ENCODE results near the gene PHTF2.

Gene PHTF2

GRCh38 chr7:77796109-77796508 lies 2.5 kb upstream of the PHTF2 start:
- DNase-seq: no peak

GRCh38 chr7:77796960-77797359 lies 1.6 kb upstream of the PHTF2 start:
- no peak for DNase-seq

DNA sequence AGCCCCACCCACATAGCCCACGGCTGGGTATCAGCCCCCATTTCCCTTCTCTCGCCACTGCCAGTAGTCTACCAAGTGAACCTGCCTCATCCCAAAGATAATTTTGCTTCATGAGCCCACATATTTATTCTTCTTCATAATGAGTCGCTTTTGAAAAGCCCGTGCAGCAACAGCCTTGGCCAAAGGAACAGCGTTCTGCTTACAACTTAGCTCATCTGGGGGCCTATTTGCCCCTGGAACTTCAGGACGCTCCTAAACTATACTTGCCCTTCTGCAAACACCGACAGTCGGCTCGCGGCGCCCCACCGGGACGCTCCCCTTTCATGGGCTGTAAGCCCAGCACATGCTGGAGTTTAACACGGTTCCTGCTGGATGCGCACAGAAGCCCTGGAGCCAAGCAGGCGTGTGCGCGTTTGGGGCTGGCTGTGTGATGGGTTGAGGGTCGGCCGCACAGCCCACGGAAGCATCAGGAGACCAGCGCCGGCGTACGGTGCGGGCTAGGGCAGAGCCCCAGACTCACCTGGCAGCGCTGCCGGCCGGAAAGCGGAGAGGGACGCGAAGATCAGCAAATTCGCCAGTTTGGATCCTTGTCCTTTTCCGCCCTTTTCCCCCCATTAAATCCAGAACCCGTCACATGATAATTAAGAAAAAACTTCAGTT lies 709 bp upstream of the PHTF2 start:
- DNase-seq: no peak

- no peak for DNase-seq
These were observed 748 bp downstream of the PHTF2 start for GRCh38 chr7:77799078-77799964.

DNA sequence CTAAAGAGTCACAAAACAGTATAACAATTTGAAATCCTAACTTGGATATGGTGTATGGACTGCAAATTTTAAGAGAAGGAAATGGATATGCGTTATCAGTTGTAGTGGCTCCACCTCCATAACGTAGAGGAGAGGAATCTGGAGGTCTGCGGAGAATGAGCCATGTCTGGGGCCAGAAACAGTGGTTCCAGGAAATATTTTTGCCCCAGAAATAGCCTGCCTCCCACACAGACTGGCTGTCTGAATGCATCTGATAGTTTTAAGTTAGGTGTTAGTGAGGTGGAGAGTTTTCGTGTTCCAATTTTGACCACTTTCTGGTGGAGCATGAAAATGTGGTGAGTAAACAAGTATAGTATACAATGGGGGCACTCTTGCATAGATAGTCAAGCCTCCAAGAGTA lies 1.6 kb downstream of the PHTF2 start:
- no peak for DNase-seq

DNA sequence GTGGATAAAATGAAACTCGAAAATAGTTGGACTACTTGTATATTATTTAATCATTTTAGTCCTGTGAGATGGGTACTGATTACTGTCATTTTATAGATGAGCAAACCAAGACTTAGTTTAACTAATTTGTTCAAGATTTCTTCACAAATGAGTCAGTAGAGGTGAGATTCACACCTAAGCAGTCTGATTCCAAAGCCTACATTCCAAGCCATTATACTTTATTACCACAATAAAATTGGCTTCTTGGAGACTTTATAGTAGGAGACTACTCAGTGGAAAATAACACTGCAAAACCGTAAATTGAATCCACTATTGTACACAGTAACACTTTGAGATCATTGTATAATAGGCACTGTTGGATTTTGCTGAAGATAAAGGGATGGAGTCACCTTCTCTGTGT lies 2.2 kb downstream of the PHTF2 start:
- no peak for DNase-seq

DNA sequence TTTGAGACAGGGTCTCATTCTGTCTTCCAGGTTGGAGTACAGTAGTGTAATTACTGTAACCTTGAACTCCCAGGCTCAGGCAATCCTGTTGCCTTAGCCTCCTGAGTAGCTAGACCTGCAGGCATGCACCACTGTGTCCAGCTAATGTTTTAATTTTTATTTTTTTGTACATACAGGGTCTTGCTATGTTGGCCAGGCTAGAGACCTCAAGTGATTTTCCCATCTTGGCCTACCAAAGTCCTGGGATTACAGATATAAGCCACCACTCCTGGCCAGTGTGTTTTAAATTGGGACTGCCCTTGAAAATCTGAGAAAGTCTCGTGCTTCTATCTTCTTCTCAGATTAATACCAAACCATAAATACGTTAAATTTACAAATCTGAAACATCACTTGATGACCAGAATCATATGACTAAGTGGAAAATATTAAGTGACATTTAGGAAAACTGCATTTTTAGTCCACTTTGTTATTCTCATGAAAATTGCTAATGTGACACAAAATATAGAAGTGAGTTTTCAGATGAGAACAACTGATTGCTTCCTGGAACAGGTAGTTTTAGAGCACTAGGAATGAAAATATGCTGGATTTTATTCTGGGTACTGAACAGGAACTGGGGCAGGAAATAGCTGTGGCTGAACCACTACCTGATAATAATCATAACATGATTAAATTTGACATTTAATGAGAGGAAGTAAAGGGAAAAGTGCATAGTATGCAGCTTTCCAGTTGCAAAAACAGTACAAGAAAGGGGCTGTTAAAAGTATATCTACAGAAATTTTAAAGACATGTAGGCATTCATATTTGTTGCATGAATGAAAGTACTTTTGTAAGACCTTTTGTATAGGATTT lies 4.2 kb downstream of the PHTF2 start:
- no peak for DNase-seq

DNA sequence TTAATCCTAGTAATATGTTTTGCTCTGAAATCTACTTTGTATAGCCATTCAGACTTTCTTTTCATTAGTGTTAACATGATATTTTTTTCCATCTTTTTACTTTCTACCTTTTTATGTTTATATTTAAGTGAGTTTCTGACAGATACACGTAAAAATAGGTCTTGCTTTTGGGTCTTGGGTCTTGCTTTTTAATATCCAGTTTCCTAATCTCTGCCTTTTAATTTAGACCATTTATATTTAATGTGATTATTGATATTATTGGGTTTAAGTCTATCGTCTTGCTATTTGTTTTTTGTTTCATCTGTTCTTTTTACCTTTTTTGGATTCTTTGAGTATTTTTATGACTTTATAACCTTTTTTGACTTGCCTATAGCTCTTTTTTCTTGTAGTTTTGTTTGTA lies 7.9 kb downstream of the PHTF2 start:
- DNase-seq: no peak

DNA sequence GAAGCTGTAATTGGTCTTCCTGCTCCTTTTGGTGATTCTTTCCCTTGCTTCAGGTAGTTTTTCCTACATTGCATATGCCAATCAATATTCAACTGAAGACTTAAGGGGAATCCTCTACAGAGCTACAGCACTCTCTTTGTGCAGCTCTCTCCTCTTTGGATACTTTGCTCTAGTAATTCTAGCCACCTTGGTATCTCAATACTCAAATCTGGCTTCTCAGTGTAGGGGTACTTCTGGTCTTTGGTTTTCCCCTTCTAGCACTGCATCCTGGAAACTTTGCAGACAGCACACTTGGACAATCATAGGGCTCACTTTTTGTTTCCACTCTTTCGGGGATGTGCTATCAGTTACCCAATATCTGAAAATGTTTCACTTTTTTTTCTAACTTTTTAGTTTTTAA lies 9.9 kb downstream of the PHTF2 start:
- DNase-seq: no peak

DNA sequence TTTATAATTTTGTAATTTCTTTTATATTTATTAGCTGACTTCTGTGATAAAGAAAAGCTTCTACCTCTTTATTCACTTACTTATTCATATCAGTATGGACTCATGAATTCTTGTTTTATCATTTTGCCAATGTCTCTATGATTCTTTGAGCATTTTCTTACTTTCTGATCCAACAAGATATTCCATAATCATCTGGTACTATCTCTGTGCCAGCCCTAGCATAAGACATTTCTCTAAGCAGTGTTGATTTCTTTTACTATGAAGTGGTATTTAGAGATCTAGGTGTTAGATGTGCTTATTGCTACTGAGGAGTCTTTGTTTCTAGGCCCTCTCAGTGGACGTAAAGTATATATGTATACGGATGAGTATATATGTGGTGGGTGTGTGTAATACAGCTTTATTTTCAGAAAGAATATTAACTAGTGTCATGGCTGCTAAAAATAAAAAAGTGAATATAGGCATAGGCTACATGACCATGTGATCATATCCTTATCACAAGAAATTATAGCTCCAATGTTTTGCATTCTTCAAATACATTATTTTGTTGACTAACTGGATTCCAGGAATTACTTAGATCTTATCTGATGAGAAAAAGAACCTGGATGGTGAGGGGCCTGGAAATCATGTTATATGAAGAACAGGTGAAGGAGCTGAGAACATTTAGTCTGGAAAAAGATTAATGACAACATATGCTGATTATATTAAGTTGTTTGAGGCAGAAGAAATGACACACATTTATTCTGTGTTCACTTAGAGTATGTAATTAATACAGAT lies 13.1 kb downstream of the PHTF2 start:
- no peak for DNase-seq

DNA sequence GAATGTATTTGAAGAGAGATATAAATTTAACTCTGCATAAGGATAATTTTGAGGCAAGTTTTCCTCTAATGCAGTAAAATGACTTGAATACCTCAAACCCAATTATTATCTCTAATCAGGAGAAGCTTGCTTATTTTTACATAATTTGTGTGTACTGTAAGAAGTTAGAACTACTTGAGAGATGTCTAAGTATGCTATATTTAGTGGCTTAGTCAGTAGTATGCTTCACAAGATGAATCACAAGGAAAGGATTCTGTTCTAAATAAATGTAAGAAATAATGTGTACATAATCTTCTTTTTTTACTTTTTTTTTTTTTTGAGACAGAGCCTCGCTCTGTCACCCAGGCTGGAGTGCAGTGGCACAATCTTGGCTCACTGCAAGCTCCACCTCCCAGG lies 13.7 kb downstream of the PHTF2 start:
- DNase-seq: no peak

GRCh38 chr7:77813180-77813579 lies 14.6 kb downstream of the PHTF2 start:
- DNase-seq: no peak

DNA sequence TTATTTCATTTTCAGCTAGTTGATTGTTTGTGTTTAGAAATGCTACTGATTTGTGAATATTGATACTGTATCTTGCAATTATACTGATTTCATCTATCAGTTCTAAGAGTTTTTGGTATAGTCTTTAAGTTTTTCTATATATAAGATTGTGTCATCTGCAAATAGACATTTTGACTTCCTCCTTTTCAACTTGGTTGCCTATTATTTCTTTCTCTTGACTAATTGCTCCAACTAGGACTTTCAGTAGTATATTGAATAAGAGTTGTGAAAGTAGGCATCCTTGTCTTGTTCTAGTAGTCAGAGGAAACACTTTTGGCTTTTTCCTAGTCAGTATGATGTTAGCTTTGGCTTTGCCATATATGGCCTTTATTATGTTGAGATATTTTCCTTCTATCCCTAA lies 20.4 kb downstream of the PHTF2 start:
- no peak for DNase-seq

DNA sequence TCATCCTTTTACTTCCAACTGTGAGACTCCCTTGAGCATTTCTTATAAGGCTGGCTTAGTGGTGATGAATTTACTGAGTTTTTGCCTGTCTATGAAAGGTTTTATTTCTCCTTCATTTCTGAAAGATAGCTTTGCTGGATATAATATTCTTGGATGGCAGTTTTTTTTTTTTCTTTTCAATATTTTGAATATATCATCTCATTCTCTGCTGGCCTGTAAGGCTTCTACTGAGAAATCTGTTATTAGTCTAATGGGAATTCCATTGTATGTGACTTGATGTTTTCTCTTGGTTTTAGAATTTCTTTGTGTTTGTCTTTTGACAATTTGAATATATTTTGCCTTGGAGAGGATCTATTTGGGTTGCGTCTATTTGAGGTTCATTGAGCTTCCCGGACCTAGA lies 22.4 kb downstream of the PHTF2 start:
- DNase-seq: no peak

GRCh38 chr7:77822269-77822668 lies 23.7 kb downstream of the PHTF2 start:
- DNase-seq: no peak

GRCh38 chr7:77823787-77824186 lies 25.2 kb downstream of the PHTF2 start:
- DNase-seq: no peak

DNA sequence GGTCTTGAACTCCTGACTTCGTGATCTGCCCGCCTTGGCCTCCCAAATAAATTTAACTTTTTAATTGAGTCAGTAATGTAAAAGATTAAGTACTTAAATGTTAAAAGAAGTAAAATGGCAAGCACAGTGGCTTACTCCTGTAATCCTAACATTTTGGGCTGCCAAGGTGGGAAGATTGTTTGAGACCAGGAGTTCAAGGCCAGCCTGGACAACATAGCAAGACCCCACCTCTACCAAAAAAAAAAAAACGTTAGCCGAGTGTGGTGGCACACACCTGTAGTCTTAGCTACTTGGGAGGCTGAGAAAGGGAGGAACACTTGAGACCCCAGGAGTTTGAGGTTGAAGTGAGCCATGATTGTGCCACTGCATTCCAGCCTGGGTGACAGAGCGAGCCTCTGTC lies 26.1 kb downstream of the PHTF2 start:
- no peak for DNase-seq

GRCh38 chr7:77825131-77825530 lies 26.6 kb downstream of the PHTF2 start:
- DNase-seq: no peak

- DNase-seq: no peak
These were observed 27.7 kb downstream of the PHTF2 start for GRCh38 chr7:77826300-77826699.

DNA sequence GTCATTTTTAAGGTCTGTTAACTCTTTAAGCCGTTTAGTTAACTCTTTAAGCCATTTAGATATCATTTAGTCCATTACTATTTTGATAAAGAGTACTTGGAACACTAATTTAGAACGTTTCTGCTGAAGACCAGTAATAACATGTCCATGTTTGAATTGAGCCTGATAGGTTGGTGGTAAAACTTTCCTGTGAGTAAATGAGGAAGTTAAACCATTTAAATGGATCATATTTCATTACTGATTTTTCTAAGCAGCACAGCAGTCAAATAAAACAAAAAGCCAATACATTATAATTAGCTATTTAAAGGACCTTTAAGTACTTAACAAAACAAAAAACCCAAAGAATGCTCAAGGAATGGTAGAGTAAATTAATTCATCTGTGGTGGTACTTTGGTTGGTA lies 29.4 kb downstream of the PHTF2 start:
- DNase-seq: no peak

GRCh38 chr7:77830649-77831355 lies 32.2 kb downstream of the PHTF2 start:
- DNase-seq: no peak

GRCh38 chr7:77831481-77831880 lies 32.9 kb downstream of the PHTF2 start:
- no peak for DNase-seq

All from NCI-H446 treated with DMSO at 0.1 percent for 48 hours (cell line).